Endothelial cell of umbilical vein (primary cell): ENCODE measurements around the gene DGCR2. TPM values are rescaled to one million over a fixed set of nuclear protein-coding genes. Genes with fewer than 3 reads are reported as not detected.

Source experiments
- BruUV-seq: library from RNA; stranded (reverse); fragments of 400-500 nt; replicated peaks from 2 replicates; lab custom pipeline; 2021; lab: Mats Ljungman, UMichigan
- CTCF ChIA-PET: fragments of 300-600, 350-600 bp; sonication (Branson Sonifier 250); formaldehyde crosslinking; loops from one replicate; lab custom pipeline; 2021; ENCODE audit warnings: antibody characterized with exemption, inconsistent platforms; lab: Charles Lee
- POLR2A ChIA-PET: fragments of 300-600, 350-600 bp; sonication (Branson Sonifier 250); formaldehyde crosslinking; loops from one replicate; lab custom pipeline; 2021; ENCODE audit warnings: antibody characterized with exemption, inconsistent platforms; lab: Charles Lee
- DNase-seq: peaks from one replicate; pipeline ENCODE4 v3.0.0-alpha.2; 2011; ENCODE audit warnings: low read depth, low spot score
- FAIRE-seq: peaks from 2 replicates; lab custom pipeline; 2011; peaks lifted over from hg19 to GRCh38; lab: Jason Lieb, UNC
- H2AFZ ChIP-seq: 2 replicates; pipeline ENCODE4 v1.6.0; 2012; ENCODE audit warnings: low read depth, low read length, control low read depth, inconsistent platforms
- H3K27ac ChIP-seq: 2 replicates; pipeline ENCODE4 v1.5.1; 2011; ENCODE audit warnings: low read depth, mild to moderate bottlenecking, control low read depth, low read length, moderate library complexity; ENCODE audit not compliant: insufficient read depth
- H3K27me3 ChIP-seq, 2 experiments: 2 replicates each; pipeline versions ENCODE4 v1.6.0 to v1.6.1; 2011; ENCODE audit warnings: low read length in 2 of 2, mixed read lengths in 1 of 2; ENCODE audit not compliant: control insufficient read depth in 2 of 2, insufficient read depth in 2 of 2
- H3K36me3 ChIP-seq, 2 experiments: 2 replicates in 1 of 2; 3 replicates in 1 of 2; pipeline ENCODE4 v1.5.1; 2011; ENCODE audit warnings: low read length in 2 of 2, mild to moderate bottlenecking in 1 of 2, moderate library complexity in 1 of 2; ENCODE audit not compliant: control insufficient read depth in 2 of 2, insufficient read depth in 2 of 2; ENCODE audit errors: extremely low read depth in 1 of 2
- H3K4me1 ChIP-seq: 3 replicates; pipeline ENCODE4 v1.5.1; 2011; ENCODE audit warnings: mild to moderate bottlenecking, low read length; ENCODE audit not compliant: control insufficient read depth, insufficient read depth; ENCODE audit errors: extremely low read depth
- H3K4me2 ChIP-seq: 2 replicates; pipeline ENCODE4 v1.6.1; 2011; ENCODE audit warnings: low read length, control low read depth, mixed read lengths; ENCODE audit not compliant: insufficient read depth
- H3K4me3 ChIP-seq, 3 experiments: fragments of 200-600 bp in 1 of 3; sonication (generic), shearing (Covaris generic) in 1 of 3; replicated peaks in 1 of 3; 2 replicates each; pipeline ENCODE4 v1.5.1; 2011 to 2016; ENCODE audit warnings: control low read depth in 3 of 3, low read length in 3 of 3, mild to moderate bottlenecking in 2 of 3, inconsistent platforms in 1 of 3, low read depth in 1 of 3, moderate library complexity in 1 of 3; ENCODE audit not compliant: insufficient read depth in 1 of 3
- H3K79me2 ChIP-seq: 2 replicates; pipeline ENCODE4 v1.6.0; 2012; ENCODE audit warnings: low read length, inconsistent platforms; ENCODE audit not compliant: control insufficient read depth, insufficient read depth
- H3K9ac ChIP-seq: replicated peaks from 2 replicates; pipeline ENCODE3; 2011; ENCODE audit warnings: low read length, control low read depth; ENCODE audit not compliant: insufficient read depth; ENCODE audit errors: extremely low read depth
- H3K9me1 ChIP-seq: replicated peaks from 3 replicates; pipeline ENCODE4 v1.6.0; 2011; ENCODE audit warnings: mild to moderate bottlenecking, low read length; ENCODE audit not compliant: control insufficient read depth, insufficient read depth; ENCODE audit errors: extremely low read depth
- H3K9me3 ChIP-seq: replicated peaks from 2 replicates; pipeline ENCODE4 v1.5.1; 2012; ENCODE audit warnings: low read length, inconsistent platforms; ENCODE audit not compliant: control insufficient read depth, insufficient read depth
- H4K20me1 ChIP-seq: replicated peaks from 2 replicates; pipeline ENCODE3; 2011; ENCODE audit warnings: mild to moderate bottlenecking, low read length; ENCODE audit not compliant: control insufficient read depth, insufficient read depth; ENCODE audit errors: extremely low read depth
- EZH2 ChIP-seq: IDR thresholded peaks from 2 replicates; pipeline ENCODE4 v1.6.1; 2012; ENCODE audit warnings: borderline replicate concordance, low read depth, mild to moderate bottlenecking, moderate library complexity, low read length, inconsistent platforms; ENCODE audit not compliant: severe bottlenecking
- FOS ChIP-seq: IDR thresholded peaks from 2 replicates; pipeline ENCODE4 v1.6.1; 2011; ENCODE audit warnings: mild to moderate bottlenecking, low read length, moderate library complexity, borderline replicate concordance; ENCODE audit not compliant: insufficient read depth
- GATA2 ChIP-seq: IDR thresholded peaks from 2 replicates; pipeline ENCODE4 v1.7.0; 2011; ENCODE audit warnings: low read depth, mild to moderate bottlenecking, moderate library complexity, mixed read lengths, low read length; ENCODE audit not compliant: insufficient read length, insufficient read depth
- JUN ChIP-seq: IDR thresholded peaks from 2 replicates; pipeline ENCODE4 v1.6.1; 2011; ENCODE audit warnings: borderline replicate concordance, low read depth; ENCODE audit not compliant: insufficient read length, insufficient read depth
- MYC ChIP-seq: IDR thresholded peaks from one replicate; pipeline ENCODE4 v1.6.1; 2011; ENCODE audit warnings: mild to moderate bottlenecking, low read depth, low read length
- POLR2A ChIP-seq: IDR thresholded peaks from 2 replicates; pipeline ENCODE4 v1.6.1; 2012; ENCODE audit warnings: low read depth, mild to moderate bottlenecking, control low read depth, low read length
- POLR2AphosphoS5 ChIP-seq: IDR thresholded peaks from 2 replicates; pipeline ENCODE4 v1.6.1; 2012; ENCODE audit warnings: low read depth, mild to moderate bottlenecking, control low read depth, low read length, moderate library complexity; ENCODE audit not compliant: insufficient read depth
- dilution Hi-C: fragments of 300-500 bp; cut with MboI; formaldehyde crosslinking; loops from one replicate; pipeline ENCODE4 v1.15.0; 2019; ENCODE audit warnings: low sequenced_read_pairs; ENCODE audit not compliant: extremely low pct_ligation_motif_present
- intact Hi-C: fragments of 100-400 bp; cut with micrococcal nuclease; formaldehyde crosslinking; loops from one replicate; pipeline ENCODE4 v1.10.0; 2022
- polyA plus RNA-seq, 4 experiments: library from polyadenylated mRNA; depleted of rRNA in 3 of 4; stranded (reverse) in 3 of 4; unstranded in 1 of 4; fragments of >200 nt; gene quantifications; 2 replicates each; pipeline versions ENCODE4 v1.2.1 to v1.2.3, GENCODE V29; 2011 to 2012; ENCODE audit warnings: missing spikeins in 1 of 4
- total RNA-seq: library from RNA; stranded (reverse); gene quantifications from 2 replicates; pipeline ENCODE4 v1.2.3, GENCODE V29; 2021
- TF ChIP-seq, protein P1 (sequence below), 2 donors: IDR thresholded peaks; 1 replicate in 1 of 2; 2 replicates in 1 of 2; pipeline ENCODE4 v1.5.1; 2011; ENCODE audit warnings: low read length in 2 of 2, mild to moderate bottlenecking in 2 of 2, moderate library complexity in 2 of 2, control low read depth in 1 of 2, inconsistent platforms in 1 of 2, low read depth in 1 of 2; ENCODE audit not compliant: insufficient read depth in 1 of 2; ENCODE audit errors: extremely low read depth in 1 of 2
- TF ChIP-seq, protein P2 (sequence below): IDR thresholded peaks from 2 replicates; pipeline ENCODE4 v1.6.1; 2011; ENCODE audit not compliant: insufficient read depth, insufficient read length

DGCR2 gene
- total and polyA plus RNA-seq, 2 donors (not counting 3 experiments of a cell fraction or from before 2014, with no cell fraction given) = 44.8 to 51.2 TPM

DNA sequence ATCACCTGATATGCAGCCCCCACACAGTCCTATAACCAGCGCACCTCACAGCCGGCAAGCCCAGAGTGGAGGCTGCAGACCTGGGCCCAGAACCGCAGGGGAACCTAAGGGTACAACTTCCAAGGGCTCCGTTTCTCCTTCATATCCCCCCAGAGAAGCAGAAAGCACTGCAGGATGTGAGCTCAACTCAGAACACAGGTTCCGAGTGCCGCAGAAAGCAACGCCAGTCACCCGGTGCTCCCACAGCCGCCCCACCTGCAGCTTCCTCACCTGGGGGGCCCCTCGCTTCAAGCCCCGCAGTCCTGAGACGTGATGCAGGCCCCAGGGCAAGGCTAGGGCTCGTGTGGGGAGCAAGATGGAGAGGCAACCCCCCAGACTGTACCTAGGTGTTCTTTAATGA lies 11.3 kb upstream of the DGCR2 start:
- Histone ChIP-seq H3K9ac (no peak overlapping the region), H3K9me1 (no peaks in the 10 kb centered on the region), H3K79me2 (no peaks in the 10 kb centered on the region), H3K4me1 (no peaks in the 10 kb centered on the region), H3K4me2 (no peak overlapping the region), H3K36me3 (peaks cover 6 to 46% of the 10 kb centered on the region in 2 experiments), H3K4me3 (no peak overlapping the region), H4K20me1 (no peaks in the 10 kb centered on the region), H3K27me3 (no peaks in the 10 kb centered on the region), H2AFZ (no peak overlapping the region), H3K9me3 (no peaks in the 10 kb centered on the region), H3K27ac (no peak overlapping the region)
- TF ChIP-seq, protein P1, sequence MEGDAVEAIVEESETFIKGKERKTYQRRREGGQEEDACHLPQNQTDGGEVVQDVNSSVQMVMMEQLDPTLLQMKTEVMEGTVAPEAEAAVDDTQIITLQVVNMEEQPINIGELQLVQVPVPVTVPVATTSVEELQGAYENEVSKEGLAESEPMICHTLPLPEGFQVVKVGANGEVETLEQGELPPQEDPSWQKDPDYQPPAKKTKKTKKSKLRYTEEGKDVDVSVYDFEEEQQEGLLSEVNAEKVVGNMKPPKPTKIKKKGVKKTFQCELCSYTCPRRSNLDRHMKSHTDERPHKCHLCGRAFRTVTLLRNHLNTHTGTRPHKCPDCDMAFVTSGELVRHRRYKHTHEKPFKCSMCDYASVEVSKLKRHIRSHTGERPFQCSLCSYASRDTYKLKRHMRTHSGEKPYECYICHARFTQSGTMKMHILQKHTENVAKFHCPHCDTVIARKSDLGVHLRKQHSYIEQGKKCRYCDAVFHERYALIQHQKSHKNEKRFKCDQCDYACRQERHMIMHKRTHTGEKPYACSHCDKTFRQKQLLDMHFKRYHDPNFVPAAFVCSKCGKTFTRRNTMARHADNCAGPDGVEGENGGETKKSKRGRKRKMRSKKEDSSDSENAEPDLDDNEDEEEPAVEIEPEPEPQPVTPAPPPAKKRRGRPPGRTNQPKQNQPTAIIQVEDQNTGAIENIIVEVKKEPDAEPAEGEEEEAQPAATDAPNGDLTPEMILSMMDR (IDR thresholded peaks at IDR 0.05; ENCODE audit: extremely low read depth in 1 of 2, insufficient read depth in 1 of 2, low read depth in 1 of 2, low read length in 2 of 2) = no peak
- TF ChIP-seq POLR2A (no peak), POLR2AphosphoS5 (no peak), GATA2 (no peak), EZH2 (no peak), JUN (no peak), FOS (no peak), MYC (no peak)
- TF ChIP-seq, protein P2, sequence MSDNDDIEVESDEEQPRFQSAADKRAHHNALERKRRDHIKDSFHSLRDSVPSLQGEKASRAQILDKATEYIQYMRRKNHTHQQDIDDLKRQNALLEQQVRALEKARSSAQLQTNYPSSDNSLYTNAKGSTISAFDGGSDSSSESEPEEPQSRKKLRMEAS = no peak
- ChIA-PET CTCF (interaction anchor here (2.3 kb wide), 1 partner anchor 11 kb away, joined by 9 read pairs; the partner anchor contains the start of gene ESS2), POLR2A (no interaction called here)
- DNase-seq (no peak), FAIRE-seq (no peak)
- BruUV-seq = no TSS peak
- dilution Hi-C loops = no loop called here
- intact Hi-C loops = no loop called here
